GM19468 (cell line): ENCODE data around the gene ATP6V0C.
A peak's percentile ranks its signal among the peaks of the same experiment; 100 is the strongest.
"Not testable (repeated sequence)": the region's sequence is repeated elsewhere in the genome, so short reads cannot be mapped to it uniquely, and the experiment has no call there.

Experiments
- ATAC-seq: cut with Tn5 transposase; IDR thresholded peaks from one replicate; pipeline ENCODE4 v1.9.1; 2021; ENCODE audit warnings: mild to moderate bottlenecking, moderate library complexity, moderate number of reproducible peaks; ENCODE audit not compliant: unreplicated experiment; ENCODE audit errors: extremely low read depth

Gene ATP6V0C

DNA sequence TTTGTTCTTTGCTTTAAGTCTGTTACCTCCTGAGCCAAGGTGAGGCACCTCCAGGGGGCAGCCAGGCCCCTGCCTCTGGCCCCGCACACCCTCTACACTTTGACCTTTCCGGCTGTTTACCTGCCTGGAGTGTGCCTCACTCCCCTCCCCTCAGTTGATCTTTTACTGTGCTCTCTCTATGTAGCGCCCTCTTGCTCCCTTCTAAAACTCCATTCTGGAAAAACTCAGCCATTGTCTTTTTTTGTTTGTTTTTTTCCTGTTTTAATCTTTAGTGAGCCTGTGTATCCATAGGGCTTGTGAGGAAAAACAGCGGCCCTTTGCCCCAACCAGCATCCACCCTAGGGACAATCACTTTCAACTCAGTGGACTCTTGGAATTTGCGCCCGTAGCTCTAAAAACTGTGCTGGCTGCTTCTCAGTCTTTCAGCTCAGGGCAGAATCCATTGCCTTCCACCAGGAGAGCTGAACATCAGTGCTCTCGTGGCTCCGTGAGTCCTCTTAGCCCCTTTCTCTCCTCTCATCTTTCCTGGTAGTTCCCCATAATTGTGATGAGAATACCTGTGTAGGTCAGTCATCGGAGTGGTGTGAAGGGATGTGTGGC, 10.7 kb downstream of the ATP6V0C start:
- ATAC-seq, result no peak

DNA sequence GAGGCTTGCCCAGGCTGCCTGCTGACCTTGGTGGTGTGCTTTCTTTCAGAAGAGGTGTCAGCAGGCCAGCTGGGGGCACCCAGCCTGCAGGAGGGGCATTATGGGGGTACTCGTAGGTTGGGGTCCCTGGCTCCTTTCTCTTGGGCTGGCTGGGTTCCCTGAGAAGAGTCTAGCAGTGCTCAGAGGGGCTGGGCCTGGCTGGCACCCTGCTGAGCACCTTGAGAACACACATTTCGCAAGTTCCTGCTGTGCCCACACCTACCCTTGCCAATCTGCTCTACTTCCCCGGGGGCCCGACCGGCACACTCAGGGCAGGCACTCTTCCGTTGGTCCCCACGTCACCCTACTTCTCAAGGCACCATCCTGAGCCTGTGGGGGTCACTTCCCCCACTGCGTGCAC, 12.4 kb downstream of the ATP6V0C start:
- ATAC-seq, result no peak

DNA sequence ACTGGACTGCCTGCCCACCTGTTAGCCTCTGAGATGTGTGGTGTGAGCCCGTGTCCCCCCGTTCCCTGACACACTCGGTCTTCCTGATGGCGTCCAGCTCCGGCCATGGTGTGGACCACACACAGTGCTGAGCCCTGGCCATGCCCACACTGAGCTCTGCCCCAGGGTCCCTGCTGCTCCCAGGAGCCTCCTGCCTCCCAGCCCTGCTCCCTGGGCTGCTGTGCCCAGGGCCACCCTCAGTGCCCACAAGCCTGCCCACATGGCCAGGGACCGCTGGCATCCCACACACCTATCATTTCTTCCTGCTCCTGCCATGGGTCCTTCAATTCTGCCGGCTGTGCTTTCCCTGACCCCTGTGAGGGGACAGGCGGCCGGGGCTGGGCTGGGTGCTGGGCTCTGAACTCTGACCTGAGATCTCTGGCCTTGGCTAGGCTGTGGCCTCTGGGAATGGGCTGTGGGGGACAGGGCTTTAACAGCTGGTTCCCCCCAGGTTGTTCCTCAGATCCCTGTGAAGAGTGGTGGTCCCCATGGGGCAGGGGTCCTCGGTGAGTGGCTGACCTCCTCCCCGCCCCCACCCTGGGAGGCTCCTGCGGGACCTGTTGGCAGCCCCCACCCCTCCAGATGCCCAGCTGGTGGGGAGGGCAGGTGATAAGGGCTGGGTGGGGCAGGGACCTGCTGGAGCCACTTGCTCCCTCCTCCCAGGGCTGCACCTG, 13.5 kb downstream of the ATP6V0C start:
- ATAC-seq, result no peak

DNA sequence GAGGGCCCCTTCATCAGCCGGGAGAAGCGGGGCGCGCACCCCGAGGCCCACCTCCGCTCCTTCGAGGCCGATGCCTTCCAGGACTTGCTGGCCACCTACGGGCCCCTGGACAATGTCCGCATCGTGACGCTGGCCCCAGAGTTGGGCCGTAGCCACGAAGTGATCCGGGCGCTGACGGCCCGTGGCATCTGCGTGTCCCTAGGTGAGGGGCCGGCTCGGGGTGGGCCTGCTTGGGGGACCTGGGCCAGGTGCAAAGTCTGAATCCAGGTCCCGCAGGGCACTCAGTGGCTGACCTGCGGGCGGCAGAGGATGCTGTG, 14.0 kb downstream of the ATP6V0C start:
- ATAC-seq, result no peak

DNA sequence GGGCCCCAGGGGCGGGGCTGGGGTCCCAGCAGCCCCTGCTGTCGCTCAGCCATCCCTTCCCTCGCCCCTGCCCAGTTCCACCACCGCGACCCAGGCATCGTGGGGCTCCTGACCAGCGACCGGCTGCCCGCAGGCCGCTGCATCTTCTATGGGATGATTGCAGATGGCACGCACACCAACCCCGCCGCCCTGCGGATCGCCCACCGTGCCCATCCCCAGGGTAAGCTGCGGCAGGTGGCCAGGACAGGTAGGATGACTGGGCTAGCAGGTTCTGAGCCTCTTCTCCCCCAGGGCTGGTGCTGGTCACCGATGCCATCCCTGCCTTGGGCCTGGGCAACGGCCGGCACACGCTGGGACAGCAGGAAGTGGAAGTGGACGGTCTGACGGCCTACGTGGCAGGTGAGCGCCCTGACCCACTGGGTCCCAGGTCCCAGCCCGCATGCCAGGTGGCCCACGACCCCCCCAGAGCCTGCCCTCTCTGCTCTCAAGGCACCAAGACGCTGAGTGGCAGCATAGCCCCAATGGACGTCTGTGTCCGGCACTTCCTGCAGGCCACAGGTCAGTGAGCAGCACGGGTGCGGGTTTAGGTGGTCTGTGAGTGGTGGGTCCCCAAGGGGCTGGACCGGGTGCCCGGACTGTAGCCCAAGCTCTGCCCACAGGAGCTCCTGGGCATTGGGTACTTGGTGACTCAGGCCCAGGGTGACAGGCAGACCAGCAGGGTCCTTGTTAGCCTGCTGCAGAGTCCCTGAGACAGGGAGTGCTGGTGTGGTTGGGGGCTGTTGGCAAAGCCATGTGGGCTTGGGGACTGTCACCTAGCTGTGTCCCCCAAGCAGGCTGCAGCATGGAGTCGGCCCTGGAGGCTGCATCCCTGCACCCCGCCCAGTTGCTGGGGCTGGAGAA, 14.7 kb downstream of the ATP6V0C start:
- no peak for ATAC-seq

DNA sequence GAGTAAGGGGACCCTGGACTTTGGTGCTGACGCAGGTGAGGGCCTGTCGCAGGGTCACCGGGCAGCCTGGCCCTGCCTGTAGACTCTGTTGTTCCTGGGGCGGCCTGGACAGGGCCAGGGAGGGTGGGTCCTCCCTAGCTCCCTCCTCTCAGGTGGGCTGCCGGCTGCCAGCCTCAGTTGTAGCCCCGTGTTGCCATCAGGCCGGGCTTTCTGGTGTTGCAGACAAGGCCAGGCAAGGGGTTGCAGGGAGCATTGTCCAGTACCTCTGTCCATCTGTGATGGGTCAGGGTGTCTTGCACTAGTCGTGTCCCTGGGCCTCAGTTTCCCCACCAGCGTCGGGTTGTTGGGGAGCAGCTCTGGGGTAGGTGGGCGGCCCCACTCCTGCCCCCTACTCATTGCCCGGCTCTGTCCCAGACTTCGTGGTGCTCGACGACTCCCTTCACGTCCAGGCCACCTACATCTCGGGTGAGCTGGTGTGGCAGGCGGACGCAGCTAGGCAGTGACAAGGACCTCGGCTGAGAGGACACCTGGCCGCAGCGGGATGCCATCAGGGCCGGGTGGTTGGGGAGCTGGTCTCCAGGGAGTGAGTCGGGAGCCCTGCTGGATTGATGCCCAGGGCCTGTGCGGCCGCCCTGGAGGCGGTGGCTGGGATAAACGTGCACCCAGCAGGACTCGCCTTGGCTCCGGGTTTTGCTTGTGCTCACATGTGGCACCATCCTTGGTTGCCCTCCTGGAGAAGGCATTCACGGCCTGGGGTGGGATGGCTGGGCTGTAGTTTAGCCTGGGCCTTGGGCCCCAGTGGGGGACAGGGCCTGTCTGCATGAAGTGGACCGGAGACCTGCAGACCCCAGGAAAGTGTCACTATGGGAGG, 15.5 kb downstream of the ATP6V0C start:
- ATAC-seq, result no peak

DNA sequence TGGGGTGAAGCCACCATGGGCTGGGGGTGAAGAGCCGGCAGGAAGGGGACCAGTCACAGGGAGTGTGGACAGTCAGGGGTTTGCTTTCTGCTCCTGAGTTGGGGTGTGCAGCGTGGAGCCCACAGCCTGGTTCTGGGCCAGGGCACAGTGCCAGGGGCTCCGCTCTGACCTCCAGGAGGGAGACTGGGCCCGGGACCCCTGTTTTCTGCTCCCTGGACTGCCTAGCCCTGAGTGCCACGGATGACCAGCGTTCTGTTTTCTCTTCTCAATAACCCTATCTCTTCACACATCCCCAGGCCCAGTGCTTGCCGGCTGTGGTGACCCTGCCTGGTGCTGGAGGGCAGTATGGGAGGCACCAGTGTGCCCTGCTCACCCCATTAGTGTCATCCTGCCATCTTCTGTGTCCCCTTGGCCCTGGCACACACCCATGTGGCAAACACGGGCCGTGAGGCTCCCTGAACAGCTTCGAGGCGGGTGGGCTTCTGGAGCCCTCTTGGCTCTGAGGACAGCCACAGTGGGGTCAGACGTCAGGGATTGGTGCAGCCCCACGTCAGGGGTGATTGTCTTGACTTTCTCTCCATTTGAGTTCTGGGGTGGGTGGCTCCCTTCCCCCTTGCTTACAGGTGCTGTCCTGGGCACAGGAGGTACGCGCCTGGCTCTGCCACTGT, 16.3 kb downstream of the ATP6V0C start:
- ATAC-seq, result no peak

DNA sequence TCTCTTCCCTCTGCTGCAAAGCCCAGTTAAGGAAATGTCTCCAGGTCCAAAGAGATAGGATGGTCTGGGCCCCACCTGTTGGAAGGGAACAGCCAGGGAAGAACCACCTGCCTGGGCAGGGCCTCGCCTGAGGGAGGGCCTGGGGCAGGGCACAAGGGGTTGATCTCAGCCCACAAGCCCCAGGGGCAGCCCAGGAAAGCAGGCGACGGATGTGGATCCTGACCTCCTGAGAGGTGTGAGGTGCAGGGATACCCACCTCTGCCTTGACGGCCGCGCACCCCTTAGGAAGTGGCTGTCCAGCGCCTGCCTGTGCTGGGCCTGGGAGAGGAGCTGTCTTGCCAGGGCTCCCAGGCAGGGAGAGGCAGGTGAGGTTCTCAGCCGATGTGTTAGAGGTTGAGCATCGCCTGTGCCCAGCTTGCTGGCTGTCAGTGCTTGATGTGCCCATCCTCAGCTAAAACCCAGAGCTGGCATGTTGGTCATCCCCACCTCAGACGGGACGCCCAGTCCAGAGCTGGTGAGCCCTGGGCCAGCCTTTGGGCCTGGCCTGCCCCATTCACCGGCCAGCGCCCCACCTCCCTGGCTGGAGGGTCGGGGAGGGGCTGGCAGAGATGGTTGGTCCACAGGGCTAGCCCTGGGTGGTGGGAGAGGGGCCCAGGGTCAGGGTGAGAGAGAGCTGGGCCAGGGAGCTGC, 17.0 kb downstream of the ATP6V0C start:
- no peak for ATAC-seq

DNA sequence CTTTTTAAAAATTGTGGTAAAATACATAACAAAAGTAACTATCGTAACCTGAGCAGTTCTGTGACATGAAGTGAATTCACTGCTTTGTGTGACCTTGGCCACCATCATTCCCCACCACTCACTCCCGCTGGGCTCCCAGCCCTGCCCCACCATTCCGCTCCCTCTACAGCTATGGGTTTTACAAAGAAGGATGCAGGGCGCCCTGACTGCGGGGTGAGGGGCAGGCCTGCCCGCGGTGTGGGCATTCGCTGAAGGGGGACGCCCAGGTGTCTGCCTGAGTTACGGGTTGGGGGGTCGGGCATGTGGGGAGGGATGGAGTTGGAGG, 17.6 kb downstream of the ATP6V0C start, which contains the start of gene CEMP1:
CEMP1 (minus strand) TSS at position 38 of the 325 bp plus-strand sequence. CDS start 335 bp downstream, outside the sequence.
- ATAC-seq, result no peak

DNA sequence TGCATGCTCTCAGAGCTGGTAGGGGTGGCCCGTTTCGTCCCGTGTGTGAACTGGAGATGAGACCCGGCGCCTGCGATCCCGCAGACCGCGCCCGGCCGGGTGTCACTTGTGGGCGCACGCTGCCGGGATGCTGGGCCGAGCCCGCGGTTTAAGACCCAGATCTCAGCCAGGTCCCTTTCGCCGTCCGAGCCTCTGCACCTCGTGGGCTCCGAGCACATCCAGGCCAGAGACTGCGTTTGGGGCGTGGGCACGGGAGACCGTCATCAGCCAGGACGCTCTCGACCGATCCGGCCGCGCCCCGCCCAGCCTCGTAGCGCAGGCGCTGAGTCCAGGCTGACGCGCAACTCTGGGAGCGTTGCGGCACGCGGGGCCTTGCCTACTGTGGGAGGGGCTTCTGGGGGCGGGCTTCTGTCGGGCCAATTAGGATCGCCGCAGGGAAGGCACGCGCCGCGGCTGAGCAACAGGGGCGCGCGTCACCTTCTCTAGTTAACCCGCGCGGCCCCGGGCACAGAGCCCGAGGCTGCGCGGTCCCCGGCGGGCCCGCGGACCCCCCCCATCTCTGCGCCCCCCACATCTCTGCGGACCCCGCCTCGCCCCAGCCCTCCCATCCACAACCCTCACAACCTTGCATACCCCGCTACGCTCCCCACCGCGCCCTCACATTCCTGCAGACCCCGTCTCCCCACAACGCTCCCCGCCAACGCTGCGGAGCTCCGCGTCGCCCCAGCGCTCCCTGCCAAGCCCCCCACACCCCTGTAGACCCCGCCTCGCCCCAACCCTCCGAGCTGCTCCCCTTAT, 18.1 kb downstream of the ATP6V0C start:
- ATAC-seq, result peak; percentile 59

DNA sequence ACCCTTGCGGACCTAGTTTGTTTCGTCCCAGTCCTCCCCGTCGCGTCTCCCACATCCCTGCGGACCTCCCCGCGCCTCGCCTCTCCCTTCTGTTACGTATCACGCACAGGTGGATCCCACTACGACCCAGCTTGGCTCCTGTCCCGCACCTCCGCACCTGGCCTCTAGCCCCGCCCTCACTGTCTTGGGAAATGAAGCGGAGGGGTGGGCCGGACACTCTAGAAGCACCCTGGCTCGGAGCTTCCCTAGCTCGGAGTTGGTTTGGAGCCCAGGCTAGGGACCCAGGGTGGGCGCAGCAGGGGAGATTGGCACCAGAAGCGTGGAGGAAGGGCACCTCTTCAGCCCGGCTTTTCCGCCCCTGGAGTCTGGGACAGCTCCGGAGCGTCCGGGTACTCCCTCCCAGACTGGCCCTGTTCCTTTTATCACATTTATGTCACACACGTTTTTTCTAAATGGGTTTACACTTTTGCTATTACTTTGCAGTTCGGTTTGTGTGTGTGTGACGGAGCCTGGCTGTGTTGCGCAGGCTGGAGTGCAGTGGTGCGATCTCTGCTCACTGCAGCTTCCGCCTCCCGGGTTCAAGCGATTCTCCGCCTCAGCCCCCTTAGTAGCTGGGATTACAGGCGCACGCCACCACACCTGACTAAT, 18.9 kb downstream of the ATP6V0C start:
- ATAC-seq, result no peak

DNA sequence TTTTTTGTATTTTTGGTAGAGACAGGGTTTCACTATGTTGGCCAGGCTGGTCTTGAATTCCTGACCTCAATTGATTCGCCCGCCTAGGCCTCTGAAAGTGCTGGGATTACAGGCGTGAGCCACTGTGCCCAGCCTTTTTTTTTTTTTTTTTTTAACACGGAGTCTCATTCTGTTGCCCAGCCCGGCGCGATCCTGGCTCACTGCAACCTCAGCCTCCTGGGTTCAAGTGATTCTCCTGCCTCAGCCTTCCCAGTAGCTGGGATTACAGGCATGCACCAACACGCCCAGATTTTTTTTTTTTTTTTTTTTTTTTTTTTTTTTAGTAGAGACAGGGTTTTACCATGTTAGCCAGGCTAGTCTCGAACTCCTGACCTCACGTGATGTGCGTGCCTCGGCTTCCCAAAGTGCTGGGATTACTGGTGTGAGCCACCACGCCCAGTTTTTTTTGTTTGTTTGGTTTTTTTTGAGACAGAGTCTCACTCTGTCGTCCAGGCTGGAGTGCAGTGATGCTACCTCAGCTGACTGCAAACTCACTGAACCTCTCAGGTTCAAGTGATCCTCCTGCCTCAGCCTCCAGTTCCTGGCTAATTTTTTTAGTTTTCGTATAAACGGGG, 19.5 kb downstream of the ATP6V0C start:
- not testable (repeated sequence) for ATAC-seq

DNA sequence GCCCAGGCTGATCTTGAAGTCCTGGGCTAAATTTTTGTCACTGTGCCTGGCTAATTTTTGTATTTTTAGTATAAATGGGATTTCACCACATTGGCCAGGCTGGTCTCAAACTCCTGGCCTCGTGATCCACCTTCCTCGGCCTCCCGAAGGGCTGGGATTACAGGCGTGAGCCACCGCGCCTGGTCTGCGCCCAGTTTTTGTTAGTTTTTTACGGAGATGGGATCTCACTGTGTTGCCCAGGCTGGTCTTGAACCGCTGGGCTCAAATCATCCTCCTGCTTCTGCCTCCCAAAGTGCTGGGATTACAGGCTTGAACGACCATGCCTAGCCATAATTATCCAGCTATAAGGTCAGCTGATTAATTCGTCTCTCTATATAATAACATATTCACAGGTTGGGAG, 20.2 kb downstream of the ATP6V0C start:
- ATAC-seq, result no peak

DNA sequence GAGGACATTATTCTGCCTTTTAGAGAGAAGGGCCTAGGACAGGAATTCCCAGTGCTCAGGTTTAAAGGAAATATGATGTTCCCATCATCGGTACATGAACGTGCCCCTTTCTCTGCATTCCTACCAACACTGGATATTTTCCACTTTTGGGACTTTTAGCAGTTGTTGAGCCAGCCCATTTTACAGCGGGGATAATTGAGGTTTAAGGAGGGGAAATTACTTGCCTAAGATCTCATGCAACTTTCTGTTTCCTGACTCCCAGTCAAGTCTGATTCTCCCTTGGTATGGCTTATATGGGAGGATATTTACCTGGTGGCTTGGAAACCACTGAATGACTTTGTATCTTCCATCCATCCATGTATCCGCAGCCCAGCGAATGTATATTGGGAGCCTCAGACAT, 20.6 kb downstream of the ATP6V0C start:
- ATAC-seq, result not testable (repeated sequence)

DNA sequence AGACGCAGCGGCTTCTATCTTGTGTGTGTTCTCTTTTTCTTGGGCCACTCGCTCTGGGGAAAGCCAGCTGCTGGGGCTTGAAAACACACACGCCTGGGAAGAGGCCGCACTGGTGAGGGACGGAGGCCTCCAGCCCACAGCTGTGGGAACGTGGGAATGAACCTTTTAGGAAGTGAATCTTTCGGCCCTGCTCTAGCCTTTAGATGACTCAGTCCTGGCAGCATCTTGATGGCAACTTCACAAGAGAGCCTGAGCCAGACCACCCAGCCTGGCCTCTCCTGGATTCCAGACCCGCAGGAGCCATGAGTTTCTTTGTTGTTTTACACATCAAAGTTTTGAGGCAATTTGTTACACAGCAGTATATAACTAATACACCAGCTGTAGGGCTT, 21.9 kb downstream of the ATP6V0C start:
- no peak for ATAC-seq

DNA sequence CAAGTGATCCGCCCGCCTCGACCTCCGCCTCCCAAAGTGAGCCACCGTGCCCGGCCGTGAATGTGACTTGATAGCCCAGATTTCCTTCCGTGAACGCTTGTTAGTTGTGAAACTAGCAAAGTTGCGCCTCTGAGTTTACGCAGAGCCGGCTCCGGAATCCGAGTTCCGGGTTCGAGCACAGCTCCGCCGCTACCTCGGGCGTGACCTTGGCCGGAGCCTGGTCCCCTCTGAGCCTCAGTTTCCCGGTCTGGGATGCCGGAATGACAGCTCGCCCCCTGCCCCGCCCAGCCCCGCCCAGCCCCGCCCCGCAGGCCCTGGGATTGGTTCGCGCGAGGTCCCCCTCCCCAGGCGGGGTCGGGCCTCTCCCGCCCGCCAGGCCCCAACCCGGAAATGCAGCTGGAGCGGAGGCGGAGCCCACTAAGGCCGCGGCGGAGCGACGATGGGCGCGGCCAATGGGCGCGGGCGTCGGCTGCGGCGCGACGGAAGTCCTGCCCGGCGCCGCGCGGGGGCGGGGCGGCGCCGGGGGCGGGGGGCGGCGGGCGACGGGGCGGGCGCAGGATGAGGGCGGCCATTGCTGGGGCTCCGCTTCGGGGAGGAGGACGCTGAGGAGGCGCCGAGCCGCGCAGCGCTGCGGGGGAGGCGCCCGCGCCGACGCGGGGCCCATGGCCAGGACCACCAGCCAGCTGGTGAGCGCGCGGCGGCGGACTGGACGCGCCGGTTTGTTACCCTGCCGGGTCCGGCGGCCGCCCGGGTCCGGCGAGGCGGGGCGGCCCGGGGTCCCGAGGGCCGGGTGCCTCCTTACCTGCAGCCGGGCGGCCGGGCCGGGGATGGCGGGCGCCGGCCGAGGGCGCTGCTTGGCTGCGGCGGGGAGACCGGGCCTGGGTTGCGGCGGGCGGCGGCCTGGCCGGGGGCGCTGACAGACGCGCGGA, 24.0 kb downstream of the ATP6V0C start, which contains the start of gene PDPK1:
PDPK1 (plus strand) TSS at position 571 of the 929 bp plus-strand sequence; CDS start at position 663, 92 bp downstream.
- ATAC-seq, result peak; percentile 62
